Upper lobe of left lung (tissue), 4 donors: Measurements from ENCODE around the gene TARDBP.

Experiments used
- POLR2AphosphoS5 ChIP-seq, 2 donors: sonication (generic); formaldehyde crosslinking; IDR thresholded peaks; one replicate each; pipeline ENCODE4 v1.5.1; 2017; ENCODE audit warnings: antibody characterized with exemption in 2 of 2
- TF ChIP-seq, protein P1 (sequence below), 6 experiments: fragments of 450-650 bp in 4 of 6; fragments of 200-600 bp in 2 of 6; sonication (generic) in 2 of 6; IDR thresholded peaks; one replicate each; pipeline ENCODE4 v1.5.1; 2016 to 2019; ENCODE audit warnings: antibody characterized with exemption in 6 of 6

- TF ChIP-seq, protein P1, sequence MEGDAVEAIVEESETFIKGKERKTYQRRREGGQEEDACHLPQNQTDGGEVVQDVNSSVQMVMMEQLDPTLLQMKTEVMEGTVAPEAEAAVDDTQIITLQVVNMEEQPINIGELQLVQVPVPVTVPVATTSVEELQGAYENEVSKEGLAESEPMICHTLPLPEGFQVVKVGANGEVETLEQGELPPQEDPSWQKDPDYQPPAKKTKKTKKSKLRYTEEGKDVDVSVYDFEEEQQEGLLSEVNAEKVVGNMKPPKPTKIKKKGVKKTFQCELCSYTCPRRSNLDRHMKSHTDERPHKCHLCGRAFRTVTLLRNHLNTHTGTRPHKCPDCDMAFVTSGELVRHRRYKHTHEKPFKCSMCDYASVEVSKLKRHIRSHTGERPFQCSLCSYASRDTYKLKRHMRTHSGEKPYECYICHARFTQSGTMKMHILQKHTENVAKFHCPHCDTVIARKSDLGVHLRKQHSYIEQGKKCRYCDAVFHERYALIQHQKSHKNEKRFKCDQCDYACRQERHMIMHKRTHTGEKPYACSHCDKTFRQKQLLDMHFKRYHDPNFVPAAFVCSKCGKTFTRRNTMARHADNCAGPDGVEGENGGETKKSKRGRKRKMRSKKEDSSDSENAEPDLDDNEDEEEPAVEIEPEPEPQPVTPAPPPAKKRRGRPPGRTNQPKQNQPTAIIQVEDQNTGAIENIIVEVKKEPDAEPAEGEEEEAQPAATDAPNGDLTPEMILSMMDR (IDR thresholded peaks at IDR 0.05), result no peak
- no peak for TF ChIP-seq POLR2AphosphoS5 (IDR thresholded peaks at IDR 0.05)
These were observed 56.4 kb downstream of the TARDBP start for GRCh38 chr1:11068600-11069473.
